Measurements from ENCODE around the gene MAMLD1.
"Not testable (repeated sequence)": the region's sequence is repeated elsewhere in the genome, so short reads cannot be mapped to it uniquely, and the experiment has no call there.

The MAMLD1 gene

DNA sequence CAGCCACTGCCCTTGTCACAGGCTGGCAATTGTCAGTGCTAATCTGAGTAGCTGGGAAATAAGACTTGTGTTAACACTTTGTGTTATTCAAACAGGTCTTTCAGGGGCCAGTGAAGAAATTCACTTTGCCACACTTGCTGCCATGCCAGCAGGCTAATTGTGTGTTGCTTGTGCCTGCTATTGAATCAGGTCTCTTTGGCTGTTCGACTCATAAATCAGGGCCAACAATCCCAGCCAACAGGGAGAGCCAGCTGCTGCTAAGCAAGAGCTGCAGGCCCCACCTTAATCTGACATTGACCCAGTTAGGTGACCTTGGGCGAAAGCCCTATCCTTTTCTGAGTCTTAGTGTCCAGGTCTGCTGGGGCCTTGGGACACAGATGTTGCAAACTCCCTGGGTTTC, 28.1 kb upstream of the MAMLD1 start:
- TF ChIP-seq, protein P1, sequence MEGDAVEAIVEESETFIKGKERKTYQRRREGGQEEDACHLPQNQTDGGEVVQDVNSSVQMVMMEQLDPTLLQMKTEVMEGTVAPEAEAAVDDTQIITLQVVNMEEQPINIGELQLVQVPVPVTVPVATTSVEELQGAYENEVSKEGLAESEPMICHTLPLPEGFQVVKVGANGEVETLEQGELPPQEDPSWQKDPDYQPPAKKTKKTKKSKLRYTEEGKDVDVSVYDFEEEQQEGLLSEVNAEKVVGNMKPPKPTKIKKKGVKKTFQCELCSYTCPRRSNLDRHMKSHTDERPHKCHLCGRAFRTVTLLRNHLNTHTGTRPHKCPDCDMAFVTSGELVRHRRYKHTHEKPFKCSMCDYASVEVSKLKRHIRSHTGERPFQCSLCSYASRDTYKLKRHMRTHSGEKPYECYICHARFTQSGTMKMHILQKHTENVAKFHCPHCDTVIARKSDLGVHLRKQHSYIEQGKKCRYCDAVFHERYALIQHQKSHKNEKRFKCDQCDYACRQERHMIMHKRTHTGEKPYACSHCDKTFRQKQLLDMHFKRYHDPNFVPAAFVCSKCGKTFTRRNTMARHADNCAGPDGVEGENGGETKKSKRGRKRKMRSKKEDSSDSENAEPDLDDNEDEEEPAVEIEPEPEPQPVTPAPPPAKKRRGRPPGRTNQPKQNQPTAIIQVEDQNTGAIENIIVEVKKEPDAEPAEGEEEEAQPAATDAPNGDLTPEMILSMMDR (IDR thresholded peaks at IDR 0.05; ENCODE audit: extremely low read depth, insufficient read depth, missing control alignments): no peak
- no peak for DNase-seq (ENCODE audit: low spot score)
- in situ Hi-C loops (cut with MboI; ENCODE audit: low pct_unique_long_range_greater_than_20kb, low sequenced_read_pairs, unreplicated experiment): no loop called here

DNA sequence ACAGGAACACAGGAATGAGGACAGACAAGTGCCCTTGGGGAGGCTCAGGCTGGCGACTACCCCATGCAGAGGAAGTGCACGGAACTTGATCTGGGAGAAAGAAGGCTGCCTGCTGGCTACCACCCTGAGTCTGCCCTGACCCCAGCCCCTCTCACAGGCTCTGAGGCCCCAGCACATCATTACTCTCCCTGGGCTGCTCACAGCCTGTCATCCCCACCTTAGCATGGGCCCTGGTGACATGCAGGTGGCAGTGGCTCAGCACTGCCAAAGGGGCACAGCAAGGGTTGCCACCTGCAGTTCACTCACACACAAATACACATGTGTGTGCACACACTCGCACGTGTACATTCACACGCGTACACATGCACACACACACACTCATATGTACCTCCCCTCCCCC, 26.1 kb upstream of the MAMLD1 start:
- in situ Hi-C loops (cut with MboI; ENCODE audit: low pct_unique_long_range_greater_than_20kb, low sequenced_read_pairs, unreplicated experiment): no loop called here
- TF ChIP-seq, protein P1 (IDR thresholded peaks at IDR 0.05; ENCODE audit: extremely low read depth, insufficient read depth, missing control alignments): no peak
- DNase-seq (ENCODE audit: low spot score): no peak

DNA sequence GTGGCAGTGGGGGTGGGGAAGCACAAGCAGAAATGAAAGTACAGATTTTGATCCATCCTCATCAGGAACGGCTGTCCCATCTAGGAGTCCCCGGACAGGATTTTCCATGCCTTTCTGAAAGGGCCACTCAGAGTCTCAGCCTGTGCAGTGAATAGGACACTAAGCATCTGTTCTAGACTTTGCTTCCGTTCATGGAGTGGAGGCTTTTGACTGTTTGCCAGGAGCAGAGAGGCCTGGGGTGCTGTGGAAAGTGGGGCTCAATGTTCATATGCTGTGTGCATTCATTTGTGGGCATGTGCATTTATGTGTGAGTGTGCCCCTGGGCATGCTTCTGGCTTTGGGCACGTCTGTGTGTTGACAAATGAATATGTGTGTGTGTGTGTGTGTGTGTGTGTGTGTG, 25.6 kb upstream of the MAMLD1 start:
- TF ChIP-seq, protein P1 (IDR thresholded peaks at IDR 0.05; ENCODE audit: extremely low read depth, insufficient read depth, missing control alignments): no peak
- DNase-seq (ENCODE audit: low spot score): no peak
- in situ Hi-C loops (cut with MboI; ENCODE audit: low pct_unique_long_range_greater_than_20kb, low sequenced_read_pairs, unreplicated experiment): no loop called here

DNA sequence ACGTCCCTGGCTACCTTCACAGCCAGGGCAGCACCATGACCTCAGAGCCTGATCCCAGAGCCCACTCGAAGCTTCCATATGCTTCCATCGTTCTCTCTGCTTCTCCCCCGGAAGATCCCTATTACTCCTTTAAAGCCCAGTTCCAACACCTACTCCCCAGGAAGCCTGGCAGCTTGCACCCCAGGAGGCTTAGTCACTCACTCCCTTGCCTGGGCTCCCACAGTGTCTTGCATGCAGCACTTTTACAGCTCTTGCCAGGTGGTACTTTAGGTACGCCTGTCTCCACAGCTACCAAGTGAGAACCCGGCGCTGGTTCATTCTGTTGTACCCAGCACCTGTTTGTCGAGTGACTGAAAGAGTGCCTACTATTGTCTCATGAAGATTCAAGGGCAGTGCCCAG, 24.5 kb upstream of the MAMLD1 start:
- in situ Hi-C loops (cut with MboI; ENCODE audit: low pct_unique_long_range_greater_than_20kb, low sequenced_read_pairs, unreplicated experiment): no loop called here
- DNase-seq (ENCODE audit: low spot score): no peak
- TF ChIP-seq, protein P1 (IDR thresholded peaks at IDR 0.05; ENCODE audit: extremely low read depth, insufficient read depth, missing control alignments): no peak

DNA sequence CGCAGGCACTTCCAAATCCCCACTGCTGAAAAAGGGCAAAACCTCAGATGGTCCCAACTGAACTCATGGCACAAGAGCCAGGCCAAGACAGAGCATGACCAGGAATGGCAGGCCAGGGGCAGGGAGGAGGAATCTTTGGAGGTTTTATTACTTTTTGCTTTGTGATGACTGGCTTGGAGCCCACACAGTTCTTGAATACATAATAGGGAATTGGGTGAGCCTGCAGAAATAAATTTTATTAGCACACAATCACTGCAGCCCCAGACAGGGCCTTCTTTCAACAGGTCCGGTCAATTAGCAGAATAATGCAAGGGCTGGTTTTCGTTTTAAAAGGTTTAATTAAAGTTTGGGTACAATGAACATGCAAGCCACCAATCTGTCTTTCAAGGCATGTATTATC, 23.4 kb upstream of the MAMLD1 start:
- TF ChIP-seq, protein P1 (IDR thresholded peaks at IDR 0.05; ENCODE audit: extremely low read depth, insufficient read depth, missing control alignments): no peak
- no peak for DNase-seq (ENCODE audit: low spot score)
- in situ Hi-C loops (cut with MboI; ENCODE audit: low pct_unique_long_range_greater_than_20kb, low sequenced_read_pairs, unreplicated experiment): no loop called here

DNA sequence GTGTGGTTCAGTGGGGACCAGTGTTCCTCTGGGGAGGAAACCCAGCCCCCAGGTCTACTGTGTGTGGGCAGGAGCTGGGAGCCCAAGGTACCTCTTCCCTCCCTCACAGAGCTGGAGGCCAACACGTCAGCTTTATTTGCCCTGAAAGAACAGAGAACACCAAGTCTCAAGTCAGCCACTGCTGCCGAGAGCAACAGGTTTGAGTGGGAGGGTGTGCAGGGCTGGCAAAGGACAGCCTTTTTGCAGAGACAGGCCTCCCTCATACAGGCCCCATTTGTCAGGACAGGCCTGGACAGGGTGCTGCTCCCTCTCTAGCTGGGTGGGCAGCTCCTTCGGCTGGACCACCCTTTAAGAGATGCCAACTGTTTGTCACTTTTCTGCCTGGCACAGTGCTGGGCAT, 22.8 kb upstream of the MAMLD1 start:
- DNase-seq (ENCODE audit: low spot score); in situ Hi-C loops (cut with MboI; ENCODE audit: low pct_unique_long_range_greater_than_20kb, low sequenced_read_pairs, unreplicated experiment): not testable (repeated sequence)

DNA sequence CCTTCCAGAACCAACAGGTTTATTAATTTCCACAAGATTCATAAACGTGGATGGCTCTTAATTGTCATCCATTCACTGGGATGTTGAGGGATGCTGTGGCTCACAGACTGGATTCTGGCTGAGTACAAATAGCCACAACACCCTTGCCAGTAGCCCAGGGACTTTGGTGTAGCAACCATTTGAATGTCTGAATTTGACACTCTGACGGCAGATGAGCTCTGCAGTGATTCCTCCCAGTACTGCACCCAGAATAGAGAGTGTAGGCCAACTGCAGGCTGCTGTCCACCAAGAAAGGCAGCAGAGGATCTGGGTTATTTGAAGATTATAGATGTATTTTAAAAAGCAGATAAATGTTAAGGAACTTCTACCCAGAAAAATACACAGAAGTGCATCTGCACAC, 15.6 kb upstream of the MAMLD1 start:
- TF ChIP-seq, protein P1 (IDR thresholded peaks at IDR 0.05; ENCODE audit: extremely low read depth, insufficient read depth, missing control alignments): no peak
- in situ Hi-C loops (cut with MboI; ENCODE audit: low pct_unique_long_range_greater_than_20kb, low sequenced_read_pairs, unreplicated experiment): no loop called here

More for the DNA sequence above, 15.6 kb upstream of the MAMLD1 start:
- no peak for DNase-seq (ENCODE audit: low spot score)

Measured in GM13977 (cell line).